Bronchial epithelial cell (primary cell): Measurements from ENCODE around the gene TRAPPC2B. TPM values are rescaled to one million over a fixed set of nuclear protein-coding genes. Genes with fewer than 3 reads are reported as not detected.

ENCODE experiments used
- DNase-seq: peaks from one replicate; pipeline ENCODE4 v3.0.0-alpha.2; 2010; ENCODE audit warnings: low read depth
- FAIRE-seq: peaks from 2 replicates; lab custom pipeline; 2011; peaks lifted over from hg19 to GRCh38; lab: Jason Lieb, UNC
- H3K27me3 ChIP-seq: 2 replicates; pipeline ENCODE4 v1.5.1; 2011; ENCODE audit warnings: low read length; ENCODE audit not compliant: control insufficient read depth, insufficient read depth
- H3K36me3 ChIP-seq: 2 replicates; pipeline ENCODE4 v1.5.1; 2011; ENCODE audit warnings: low read length; ENCODE audit not compliant: control insufficient read depth, insufficient read depth
- H3K4me3 ChIP-seq: 2 replicates; pipeline ENCODE4 v1.5.1; 2011; ENCODE audit warnings: mild to moderate bottlenecking, low read depth, low read length, control low read depth
- CTCF ChIP-seq: IDR thresholded peaks from 2 replicates; pipeline ENCODE4 v1.5.1; 2011; ENCODE audit warnings: mild to moderate bottlenecking, moderate library complexity, low read length, control low read depth, inconsistent platforms; ENCODE audit not compliant: insufficient read depth, severe bottlenecking
- total RNA-seq: library from RNA; depleted of rRNA; stranded (reverse); fragments of >200 nt; gene quantifications from 2 replicates; pipeline ENCODE4 v1.2.1, GENCODE V29; 2014

The TRAPPC2B gene
- total RNA-seq, 1 donor from 2014 or later: 13.7 TPM

DNA sequence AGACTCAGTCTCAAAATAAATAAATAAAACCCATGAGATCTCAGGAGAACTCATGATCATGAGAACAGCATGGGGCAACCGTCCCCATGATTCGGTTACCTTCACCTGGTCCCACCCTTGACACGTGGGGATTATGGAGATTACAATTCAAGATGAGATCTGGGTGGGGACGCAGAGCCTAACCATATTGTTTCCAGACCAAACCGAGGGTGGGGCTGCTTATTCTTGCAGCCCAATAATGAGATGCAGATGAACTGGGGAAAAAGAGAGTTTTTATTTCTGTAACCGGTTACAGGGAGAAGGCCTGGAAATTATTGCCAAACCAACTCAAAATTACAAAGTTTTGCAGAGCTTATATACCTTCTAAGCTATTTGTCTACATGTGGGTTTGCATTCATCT is 12.8 kb downstream of the TRAPPC2B start:
- Histone ChIP-seq H3K27me3 (no peaks in the 10 kb centered on the region), H3K4me3 (no peak overlapping the region), H3K36me3 (peaks cover 8% of the 10 kb centered on the region)
- TF ChIP-seq CTCF: no peak
- FAIRE-seq: no peak
- no peak for DNase-seq

DNA sequence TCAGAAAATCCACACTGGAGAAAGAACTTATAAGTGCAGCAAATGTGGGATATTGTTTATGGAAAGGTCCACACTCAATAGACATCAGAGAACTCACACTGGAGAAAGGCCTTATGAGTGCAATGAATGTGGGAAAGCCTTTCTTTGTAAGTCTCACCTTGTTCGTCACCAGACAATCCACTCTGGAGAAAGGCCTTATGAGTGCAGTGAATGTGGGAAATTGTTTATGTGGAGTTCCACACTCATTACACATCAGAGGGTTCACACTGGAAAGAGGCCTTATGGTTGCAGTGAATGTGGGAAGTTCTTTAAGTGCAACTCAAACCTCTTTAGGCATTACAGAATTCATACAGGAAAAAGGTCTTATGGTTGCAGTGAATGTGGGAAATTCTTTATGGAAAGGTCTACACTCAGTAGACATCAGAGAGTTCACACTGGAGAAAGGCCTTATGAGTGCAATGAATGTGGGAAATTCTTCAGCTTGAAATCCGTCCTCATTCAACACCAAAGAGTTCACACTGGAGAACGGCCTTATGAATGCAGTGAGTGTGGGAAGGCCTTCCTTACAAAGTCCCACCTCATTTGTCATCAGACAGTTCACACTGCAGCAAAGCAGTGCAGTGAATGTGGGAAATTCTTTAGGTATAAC is 14.3 kb downstream of the TRAPPC2B start:
- Histone ChIP-seq H3K36me3 (peaks cover 4% of the 10 kb centered on the region), H3K4me3 (no peak overlapping the region), H3K27me3 (no peaks in the 10 kb centered on the region)
- DNase-seq (no peak), FAIRE-seq (no peak)
- TF ChIP-seq CTCF: no peak

DNA sequence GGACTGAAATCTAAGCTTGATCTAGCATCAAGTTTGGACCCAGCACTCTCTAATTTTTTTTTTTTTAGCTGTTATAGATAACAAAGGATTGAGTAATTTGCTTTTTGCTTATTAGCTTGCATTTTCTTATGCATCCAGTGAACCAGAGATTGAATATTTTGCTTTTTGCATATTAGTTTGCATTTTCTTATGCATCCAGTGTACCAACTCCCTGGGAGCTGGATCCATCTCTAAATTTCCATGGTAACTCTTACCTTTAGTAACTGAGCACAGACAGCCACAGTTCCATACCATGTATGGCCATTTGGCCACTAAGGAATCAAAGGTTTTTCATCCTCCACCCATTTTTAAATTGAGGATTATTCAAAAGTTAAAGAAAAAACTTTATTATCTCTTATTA is 17.6 kb downstream of the TRAPPC2B start:
- TF ChIP-seq CTCF: no peak
- no peak for FAIRE-seq

DNA sequence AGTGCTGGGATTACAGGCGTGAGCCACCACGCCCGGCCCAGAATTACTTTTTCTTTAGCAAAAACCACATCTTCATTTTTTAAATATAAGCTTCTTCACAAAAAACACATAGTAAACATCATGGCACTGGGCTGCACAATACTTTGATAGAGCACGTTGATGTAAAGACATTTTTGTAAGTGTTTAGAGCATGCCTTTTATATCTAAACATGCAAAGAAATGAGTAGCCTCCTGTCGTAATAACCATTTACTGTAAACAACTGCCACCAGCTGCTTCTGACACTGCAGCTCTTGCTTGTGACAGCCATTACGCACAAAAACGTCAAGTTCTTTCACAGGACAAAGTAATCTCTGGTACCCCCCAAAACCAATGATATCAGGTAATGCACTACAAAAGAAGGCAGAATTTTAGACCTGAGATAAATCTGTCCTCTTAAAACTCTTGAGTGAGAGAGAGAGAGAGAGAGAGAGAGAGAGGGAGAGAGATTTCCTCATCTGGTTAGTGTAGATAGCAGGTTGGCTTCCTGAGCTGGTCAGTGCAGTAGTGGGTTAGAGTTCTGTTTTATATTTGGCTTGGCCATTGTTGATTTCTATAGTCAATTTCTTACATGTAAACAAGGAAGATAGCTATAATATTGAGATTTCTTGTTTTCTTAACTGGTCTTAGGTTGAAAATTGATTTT is 19.6 kb downstream of the TRAPPC2B start:
- Histone ChIP-seq H3K27me3 (no peaks in the 10 kb centered on the region), H3K4me3 (no peak overlapping the region), H3K36me3 (no peaks in the 10 kb centered on the region)
- DNase-seq (no peak), FAIRE-seq (no peak)
- no peak for TF ChIP-seq CTCF

More for the DNA sequence above, 17.6 kb downstream of the TRAPPC2B start:
- no peaks in the 10 kb centered on the region for H3K27me3 ChIP-seq
- no peaks in the 10 kb centered on the region for H3K36me3 ChIP-seq
- H3K4me3 ChIP-seq: no peak overlapping the region
- no peak for DNase-seq

DNA sequence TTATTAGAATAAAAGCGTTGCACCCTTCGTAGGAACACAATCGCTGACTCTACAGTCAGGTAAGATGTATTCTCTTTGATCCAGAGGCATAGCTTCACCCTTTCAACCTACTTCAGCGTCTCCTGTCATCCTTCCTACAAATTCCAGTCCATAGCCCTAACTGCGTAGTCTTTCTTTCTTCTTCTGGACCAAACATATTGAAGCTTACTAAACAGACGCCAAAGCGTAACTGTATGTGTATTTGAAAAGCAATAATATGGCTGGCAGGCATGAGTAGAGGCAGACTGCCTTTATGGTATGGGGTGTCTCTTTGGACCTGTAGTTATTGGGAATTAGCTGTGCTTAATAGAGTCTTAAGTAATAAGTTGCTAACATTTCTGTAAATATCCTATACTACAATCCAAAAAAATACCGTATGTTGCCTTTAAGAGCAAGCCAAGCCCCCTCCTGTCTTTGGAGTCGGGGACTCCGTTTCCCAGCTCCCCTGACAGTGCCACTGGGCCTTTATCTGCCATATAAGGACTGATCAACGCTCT is 25.9 kb downstream of the TRAPPC2B start:
- H3K36me3 ChIP-seq: peaks cover 2% of the 10 kb centered on the region
- FAIRE-seq: no peak
- TF ChIP-seq CTCF: no peak
- H3K27me3 ChIP-seq: no peaks in the 10 kb centered on the region
- no peak for DNase-seq
- peak overlapping the region; percentile 49 for H3K4me3 ChIP-seq
